HFF-Myc (cell line): Measurements from ENCODE around the gene CASKIN1.

ENCODE experiments used
- DNase-seq: peaks from one replicate; pipeline ENCODE4 v3.0.0-alpha.2; 2011; ENCODE audit warnings: low read depth; ENCODE audit errors: extremely low read depth
- H3K4me3 ChIP-seq: replicated peaks from 2 replicates; pipeline ENCODE4 v1.5.1; 2011; ENCODE audit warnings: low read depth, mild to moderate bottlenecking, control low read depth, low read length
- TF ChIP-seq, protein P1 (sequence below): IDR thresholded peaks from 2 replicates; pipeline ENCODE4 v1.5.1; 2012; ENCODE audit warnings: mild to moderate bottlenecking, low read depth, low read length, control low read depth; ENCODE audit errors: missing control alignments

Gene CASKIN1

DNA sequence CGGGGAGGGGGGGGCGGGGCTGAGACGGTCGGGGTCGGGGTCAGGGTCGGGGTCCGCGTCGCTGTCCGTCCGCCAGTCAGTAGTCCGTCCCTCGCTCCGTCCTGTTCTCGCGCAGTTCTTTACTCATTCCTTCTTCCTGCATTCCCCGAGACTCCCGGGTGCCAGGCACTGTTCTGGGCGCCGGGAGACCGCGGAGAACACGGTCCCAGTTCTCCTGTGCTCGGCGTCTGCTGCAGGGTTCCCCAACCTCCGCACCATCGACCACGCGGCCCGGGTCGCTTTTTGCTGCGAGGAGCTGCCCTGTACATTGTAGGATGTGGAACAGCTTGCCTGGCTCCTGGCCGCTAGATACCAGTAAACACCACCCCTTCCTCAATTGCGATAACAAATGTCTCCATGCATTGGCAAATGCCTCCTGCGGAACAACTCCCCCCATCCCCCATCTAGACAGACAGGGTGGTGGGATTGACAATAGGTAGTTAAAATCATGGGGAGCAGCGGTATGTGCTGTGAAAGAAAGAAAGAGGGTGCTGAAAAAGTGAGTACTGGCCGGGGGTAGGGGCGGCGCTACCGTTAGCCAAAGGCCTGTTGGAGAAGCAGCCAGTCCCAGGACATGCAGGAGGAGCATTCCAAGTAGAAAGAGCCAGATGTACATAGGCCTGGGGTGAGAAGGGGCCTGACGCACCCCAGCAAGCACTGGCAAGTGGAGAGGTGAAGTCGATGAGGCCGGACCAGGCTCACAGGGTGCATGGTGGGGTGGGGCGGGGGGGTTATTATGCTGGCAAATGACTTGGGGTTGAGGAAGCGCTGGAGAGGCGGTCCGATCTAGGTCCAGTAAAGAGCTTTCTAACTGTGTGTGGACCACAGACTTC lies 40.2 kb downstream of the CASKIN1 start:
- TF ChIP-seq, protein P1, sequence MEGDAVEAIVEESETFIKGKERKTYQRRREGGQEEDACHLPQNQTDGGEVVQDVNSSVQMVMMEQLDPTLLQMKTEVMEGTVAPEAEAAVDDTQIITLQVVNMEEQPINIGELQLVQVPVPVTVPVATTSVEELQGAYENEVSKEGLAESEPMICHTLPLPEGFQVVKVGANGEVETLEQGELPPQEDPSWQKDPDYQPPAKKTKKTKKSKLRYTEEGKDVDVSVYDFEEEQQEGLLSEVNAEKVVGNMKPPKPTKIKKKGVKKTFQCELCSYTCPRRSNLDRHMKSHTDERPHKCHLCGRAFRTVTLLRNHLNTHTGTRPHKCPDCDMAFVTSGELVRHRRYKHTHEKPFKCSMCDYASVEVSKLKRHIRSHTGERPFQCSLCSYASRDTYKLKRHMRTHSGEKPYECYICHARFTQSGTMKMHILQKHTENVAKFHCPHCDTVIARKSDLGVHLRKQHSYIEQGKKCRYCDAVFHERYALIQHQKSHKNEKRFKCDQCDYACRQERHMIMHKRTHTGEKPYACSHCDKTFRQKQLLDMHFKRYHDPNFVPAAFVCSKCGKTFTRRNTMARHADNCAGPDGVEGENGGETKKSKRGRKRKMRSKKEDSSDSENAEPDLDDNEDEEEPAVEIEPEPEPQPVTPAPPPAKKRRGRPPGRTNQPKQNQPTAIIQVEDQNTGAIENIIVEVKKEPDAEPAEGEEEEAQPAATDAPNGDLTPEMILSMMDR, result no peak
- no peak for DNase-seq
- peak overlapping the region; percentile 79 for H3K4me3 ChIP-seq

GRCh38 chr16:2155091-2155950 lies 41.1 kb downstream of the CASKIN1 start, which contains the start of gene TRAF7:
TSS of gene TRAF7 (plus strand) at chr16:2155782. CDS start at chr16:2163921, 8,139 bp downstream.
- peak within 1 kb of the TSS; percentile 100 for H3K4me3 ChIP-seq
- TF ChIP-seq, protein P1, result no peak
- DNase-seq, result peak; percentile 100

GRCh38 chr16:2154533-2155090 lies 41.8 kb downstream of the CASKIN1 start:
- no peak for DNase-seq
- TF ChIP-seq, protein P1, result no peak
- H3K4me3 ChIP-seq, result peak overlapping the region; percentile 100

GRCh38 chr16:2152695-2153506 lies 43.5 kb downstream of the CASKIN1 start:
- H3K4me3 ChIP-seq, result peak overlapping the region; percentile 100
- TF ChIP-seq, protein P1, result no peak
- no peak for DNase-seq

DNA sequence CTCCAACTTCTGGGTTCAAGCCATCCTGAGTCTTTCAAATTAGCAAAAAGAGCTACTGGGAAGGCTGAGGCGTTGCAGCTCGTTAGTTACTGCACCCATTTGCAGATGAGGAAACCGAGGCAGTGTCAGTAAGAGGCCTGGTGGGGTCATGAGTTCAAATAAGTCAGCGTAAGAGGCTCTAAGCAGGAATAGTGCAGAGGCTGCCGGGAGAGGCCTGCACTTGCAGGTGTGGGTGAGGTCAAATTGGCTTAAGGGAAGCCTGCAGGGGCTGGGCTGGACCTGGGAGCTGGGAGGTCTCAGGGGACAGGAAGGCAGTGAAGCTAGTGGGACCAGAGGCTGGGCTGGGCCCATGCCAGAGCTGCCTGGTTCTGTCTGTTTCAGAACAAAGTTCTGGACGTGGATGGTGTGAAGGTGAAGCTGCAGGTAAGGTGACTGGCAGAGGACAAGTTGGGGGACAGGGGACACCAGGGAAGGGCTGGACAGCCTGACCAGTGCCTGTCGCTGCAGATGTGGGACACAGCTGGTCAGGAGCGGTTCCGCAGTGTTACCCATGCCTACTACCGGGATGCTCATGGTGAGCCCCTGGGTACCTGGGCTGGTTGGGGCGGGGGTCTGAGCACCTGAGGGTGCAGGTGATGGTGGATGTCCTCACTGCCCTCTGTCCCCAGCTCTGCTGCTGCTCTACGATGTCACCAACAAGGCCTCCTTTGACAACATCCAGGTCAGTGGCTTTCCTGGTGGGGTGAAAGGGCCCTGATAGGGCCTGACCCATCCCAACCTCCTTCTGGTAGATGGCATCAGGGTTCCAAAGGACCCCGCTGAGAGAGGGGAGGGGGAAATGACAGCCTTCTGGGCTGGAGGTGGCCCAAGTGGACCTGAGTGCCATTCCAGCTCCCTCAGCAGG lies 45.0 kb downstream of the CASKIN1 start:
- DNase-seq, result no peak
- peak overlapping the region; percentile 100 for H3K4me3 ChIP-seq
- TF ChIP-seq, protein P1, result no peak
